SH-SY5Y (cell line): ENCODE results near the gene SPRY4.

Experiments
- GATA2 ChIP-seq: IDR thresholded peaks from 2 replicates; pipeline ENCODE4 v1.6.1; 2011; ENCODE audit warnings: mild to moderate bottlenecking, low read depth, low read length
- GATA3 ChIP-seq: IDR thresholded peaks from 2 replicates; pipeline ENCODE4 v1.6.1; 2011; ENCODE audit warnings: low read depth, mild to moderate bottlenecking, low read length, moderate library complexity

The SPRY4 gene

GRCh38 chr5:142322747-142323479 is 1.9 kb downstream of the SPRY4 start:
- TF ChIP-seq GATA3 (no peak), GATA2 (no peak)

- TF ChIP-seq GATA2 = no peak
- TF ChIP-seq GATA3 = no peak
These were observed 2.4 kb downstream of the SPRY4 start for GRCh38 chr5:142322403-142322746.

GRCh38 chr5:142320851-142321560 is 3.8 kb downstream of the SPRY4 start:
- TF ChIP-seq GATA2 (no peak), GATA3 (no peak)

- TF ChIP-seq GATA3 (no peak), GATA2 (no peak)
These were observed 4.4 kb downstream of the SPRY4 start for GRCh38 chr5:142320430-142320738.

- TF ChIP-seq GATA2 (no peak), GATA3 (no peak)
These were observed 5.0 kb downstream of the SPRY4 start for GRCh38 chr5:142319560-142320429.

GRCh38 chr5:142319105-142319504 is 5.7 kb downstream of the SPRY4 start:
- TF ChIP-seq GATA2 (no peak), GATA3 (no peak)

- TF ChIP-seq GATA3 (no peak), GATA2 (no peak)
These were observed 7.1 kb downstream of the SPRY4 start for GRCh38 chr5:142317753-142318152.

- TF ChIP-seq GATA3 (no peak), GATA2 (no peak)
These were observed 7.6 kb downstream of the SPRY4 start for GRCh38 chr5:142317173-142317572.

- TF ChIP-seq GATA3 = no peak
- TF ChIP-seq GATA2 = no peak
These were observed 8.1 kb downstream of the SPRY4 start for GRCh38 chr5:142316681-142317080.

- TF ChIP-seq GATA2 = no peak
- TF ChIP-seq GATA3 = no peak
These were observed 8.8 kb downstream of the SPRY4 start for GRCh38 chr5:142316051-142316450.

GRCh38 chr5:142315096-142315900 is 9.5 kb downstream of the SPRY4 start:
- TF ChIP-seq GATA3 (no peak), GATA2 (no peak)

GRCh38 chr5:142314606-142315005 is 10.2 kb downstream of the SPRY4 start:
- TF ChIP-seq GATA3 (no peak), GATA2 (no peak)

GRCh38 chr5:142314109-142314508 is 10.7 kb downstream of the SPRY4 start:
- TF ChIP-seq GATA2 = no peak
- TF ChIP-seq GATA3 = no peak

GRCh38 chr5:142313682-142314081 is 11.1 kb downstream of the SPRY4 start:
- TF ChIP-seq GATA3 = no peak
- no peak for TF ChIP-seq GATA2
